Caco-2 (cell line): ENCODE data around the gene CASP7. TPM values are rescaled to one million over a fixed set of nuclear protein-coding genes. Genes with fewer than 3 reads are reported as not detected.

Experiments used
- BruUV-seq: library from RNA; stranded (reverse); fragments of 400-500 nt; replicated peaks from 2 replicates; lab custom pipeline; 2021; lab: Mats Ljungman, UMichigan
- CTCF ChIA-PET: fragments of 300-600 bp; sonication (Branson Sonifier 250); formaldehyde crosslinking; loops from one replicate; lab custom pipeline; 2022; ENCODE audit warnings: antibody characterized with exemption; lab: Charles Lee
- POLR2A ChIA-PET: fragments of 300-600 bp; sonication (Branson Sonifier 250); formaldehyde crosslinking; loops from one replicate; lab custom pipeline; 2022; ENCODE audit warnings: antibody characterized with exemption; lab: Charles Lee
- DNase-seq, 2 experiments: peaks; one replicate each; pipeline versions ENCODE4 v3.0.0 to v3.0.0-alpha.2; 2020 to 2022
- H3K27me3 ChIP-seq: replicated peaks from 2 replicates; pipeline ENCODE4 v1.6.0; 2011; ENCODE audit warnings: low read length; ENCODE audit not compliant: control insufficient read depth, insufficient read depth
- H3K36me3 ChIP-seq: 2 replicates; pipeline ENCODE4 v1.5.1; 2011; ENCODE audit warnings: low read length; ENCODE audit not compliant: control insufficient read depth, insufficient read depth
- H3K4me1 ChIP-seq: fragments of 250-450 bp; sonication (Bioruptor Pico); 2 replicates; pipeline ENCODE4 v1.5.1; 2020; ENCODE audit warnings: mild to moderate bottlenecking
- H3K4me3 ChIP-seq: 2 replicates; pipeline ENCODE4 v1.5.1; 2011; ENCODE audit warnings: low read depth, mild to moderate bottlenecking, control low read depth, low read length
- H3K9me3 ChIP-seq: fragments of 250-450 bp; sonication (Bioruptor Pico); 2 replicates; pipeline ENCODE4 v1.5.1; 2020; ENCODE audit warnings: mild to moderate bottlenecking, moderate library complexity
- H3K27ac Mint-ChIP-seq: one replicate; pipeline ENCODE4 v1.8.0; 2022; ENCODE audit warnings: mixed read lengths; ENCODE audit not compliant: unreplicated experiment
- H3K27me3 Mint-ChIP-seq: one replicate; pipeline ENCODE4 v1.8.0; 2022; ENCODE audit warnings: mixed read lengths; ENCODE audit not compliant: insufficient read depth, unreplicated experiment
- H3K36me3 Mint-ChIP-seq: one replicate; pipeline ENCODE4 v1.8.0; 2022; ENCODE audit warnings: mild to moderate bottlenecking, mixed read lengths; ENCODE audit not compliant: insufficient read depth, unreplicated experiment
- H3K4me1 Mint-ChIP-seq: one replicate; pipeline ENCODE4 v1.8.0; 2022; ENCODE audit warnings: low read depth, mixed read lengths; ENCODE audit not compliant: unreplicated experiment
- H3K4me3 Mint-ChIP-seq: one replicate; pipeline ENCODE4 v1.8.0; 2022; ENCODE audit warnings: mild to moderate bottlenecking, moderate library complexity, mixed read lengths; ENCODE audit not compliant: unreplicated experiment
- H3K9me3 Mint-ChIP-seq: one replicate; pipeline ENCODE4 v1.8.0; 2022; ENCODE audit warnings: mixed read lengths; ENCODE audit not compliant: unreplicated experiment
- intact Hi-C: fragments of 100-400 bp; cut with micrococcal nuclease; formaldehyde crosslinking; loops from one replicate; pipeline ENCODE4 v1.10.0; 2022; ENCODE audit not compliant: unreplicated experiment
- total RNA-seq: library from RNA; stranded (reverse); gene quantifications from 2 replicates; pipeline ENCODE4 v1.2.3, GENCODE V29; 2022
- TF ChIP-seq, protein P1 (sequence below), 2 experiments: fragments of 200-600 bp in 1 of 2; IDR thresholded peaks; 1 replicate in 1 of 2; 2 replicates in 1 of 2; pipeline versions ENCODE4 v1.5.1 to v1.8.0; 2011 to 2022; ENCODE audit warnings: antibody characterized with exemption in 1 of 2, control low read depth in 1 of 2, inconsistent platforms in 1 of 2, low read depth in 1 of 2, low read length in 1 of 2, mild to moderate bottlenecking in 1 of 2, moderate library complexity in 1 of 2; ENCODE audit not compliant: insufficient read depth in 1 of 2, severe bottlenecking in 1 of 2, unreplicated experiment in 1 of 2

Gene CASP7
- total RNA-seq, 1 experiment from 2014 or later, result 23.9 TPM

DNA sequence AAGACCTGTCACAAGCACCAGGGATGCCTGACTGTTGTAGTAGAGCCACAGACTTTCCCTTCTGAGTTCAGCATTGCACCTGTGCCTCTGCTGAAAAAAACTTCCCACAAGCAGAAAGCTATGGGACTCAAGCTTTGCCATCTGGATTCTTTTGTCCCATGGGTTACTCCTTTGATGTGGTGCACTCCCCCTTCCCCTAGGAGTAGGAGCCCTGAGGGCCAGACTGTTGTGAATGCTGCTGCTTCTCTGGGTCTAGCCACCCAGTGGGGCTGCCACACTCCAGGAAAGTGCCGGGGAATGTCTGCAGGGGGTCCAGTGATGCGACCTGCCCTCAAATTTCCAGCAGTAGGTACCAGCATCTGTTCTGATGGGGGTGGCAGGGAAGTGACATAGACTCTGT is 11.7 kb downstream of the CASP7 start:
- no peak for DNase-seq
- no peaks in the 10 kb centered on the region for H3K27me3 ChIP-seq
- peaks cover 31% of the 10 kb centered on the region for H3K9me3 Mint-ChIP-seq
- no peaks in the 10 kb centered on the region for H3K4me1 ChIP-seq
- no peak overlapping the region for H3K4me3 ChIP-seq
- no peaks in the 10 kb centered on the region for H3K27me3 Mint-ChIP-seq
- BruUV-seq, result no TSS peak
- H3K36me3 ChIP-seq, result no peaks in the 10 kb centered on the region; the same call in 1 of the 2 replicates
- no peaks in the 10 kb centered on the region for H3K4me1 Mint-ChIP-seq
- H3K4me3 Mint-ChIP-seq, result no peak overlapping the region
- intact Hi-C loops, result no loop called here
- POLR2A ChIA-PET, result no interaction called here
- TF ChIP-seq, protein P1, sequence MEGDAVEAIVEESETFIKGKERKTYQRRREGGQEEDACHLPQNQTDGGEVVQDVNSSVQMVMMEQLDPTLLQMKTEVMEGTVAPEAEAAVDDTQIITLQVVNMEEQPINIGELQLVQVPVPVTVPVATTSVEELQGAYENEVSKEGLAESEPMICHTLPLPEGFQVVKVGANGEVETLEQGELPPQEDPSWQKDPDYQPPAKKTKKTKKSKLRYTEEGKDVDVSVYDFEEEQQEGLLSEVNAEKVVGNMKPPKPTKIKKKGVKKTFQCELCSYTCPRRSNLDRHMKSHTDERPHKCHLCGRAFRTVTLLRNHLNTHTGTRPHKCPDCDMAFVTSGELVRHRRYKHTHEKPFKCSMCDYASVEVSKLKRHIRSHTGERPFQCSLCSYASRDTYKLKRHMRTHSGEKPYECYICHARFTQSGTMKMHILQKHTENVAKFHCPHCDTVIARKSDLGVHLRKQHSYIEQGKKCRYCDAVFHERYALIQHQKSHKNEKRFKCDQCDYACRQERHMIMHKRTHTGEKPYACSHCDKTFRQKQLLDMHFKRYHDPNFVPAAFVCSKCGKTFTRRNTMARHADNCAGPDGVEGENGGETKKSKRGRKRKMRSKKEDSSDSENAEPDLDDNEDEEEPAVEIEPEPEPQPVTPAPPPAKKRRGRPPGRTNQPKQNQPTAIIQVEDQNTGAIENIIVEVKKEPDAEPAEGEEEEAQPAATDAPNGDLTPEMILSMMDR (IDR thresholded peaks at IDR 0.05; ENCODE audit: insufficient read depth in 1 of 2, low read depth in 1 of 2, low read length in 1 of 2, severe bottlenecking in 1 of 2, unreplicated experiment in 1 of 2), result no peak
- H3K27ac Mint-ChIP-seq, result no peak overlapping the region
- H3K9me3 ChIP-seq, result peaks cover 4% of the 10 kb centered on the region; the same call in 1 of the 2 replicates
- CTCF ChIA-PET, result no interaction called here
- H3K36me3 Mint-ChIP-seq, result peaks cover 11% of the 10 kb centered on the region

DNA sequence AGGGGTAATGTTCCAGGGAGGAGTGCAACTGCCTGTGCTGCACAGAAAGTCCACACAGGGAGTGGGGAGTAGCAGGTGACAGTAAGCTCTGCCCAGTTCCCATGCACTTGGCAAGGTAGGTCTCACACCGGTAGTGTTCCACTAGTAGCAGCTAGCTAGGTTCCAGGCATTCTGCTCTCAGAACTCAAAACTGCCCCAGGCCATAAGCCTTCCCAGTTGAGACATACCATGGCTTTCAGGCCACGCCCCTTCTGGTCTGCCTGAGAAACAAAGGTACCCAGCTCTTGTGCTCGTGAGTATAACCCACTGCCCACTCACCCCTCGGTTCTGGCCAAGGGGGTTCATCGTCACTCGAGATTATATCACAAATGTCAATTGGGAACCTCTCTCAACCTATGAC is 12.6 kb downstream of the CASP7 start:
- no peak overlapping the region for H3K4me3 ChIP-seq
- no peak for DNase-seq
- TF ChIP-seq, protein P1 (IDR thresholded peaks at IDR 0.05; ENCODE audit: insufficient read depth in 1 of 2, low read depth in 1 of 2, low read length in 1 of 2, severe bottlenecking in 1 of 2, unreplicated experiment in 1 of 2), result no peak
- BruUV-seq, result no TSS peak
- H3K9me3 ChIP-seq, result peaks cover 4% of the 10 kb centered on the region; the same call in 1 of the 2 replicates
- H3K36me3 Mint-ChIP-seq, result peaks cover 11% of the 10 kb centered on the region
- H3K4me1 Mint-ChIP-seq, result no peaks in the 10 kb centered on the region
- H3K9me3 Mint-ChIP-seq, result peaks cover 25% of the 10 kb centered on the region
- no peaks in the 10 kb centered on the region for H3K27me3 Mint-ChIP-seq
- intact Hi-C loops, result no loop called here
- POLR2A ChIA-PET, result no interaction called here
- no peaks in the 10 kb centered on the region; the same call in 1 of the 2 replicates for H3K36me3 ChIP-seq
- no peak overlapping the region for H3K27ac Mint-ChIP-seq
- H3K4me1 ChIP-seq, result no peaks in the 10 kb centered on the region
- no peaks in the 10 kb centered on the region for H3K27me3 ChIP-seq
- CTCF ChIA-PET, result interaction anchor here (0.6 kb wide), 1 partner anchor 13 kb away, joined by 3 read pairs; no protein-coding TSS in a partner anchor
- H3K4me3 Mint-ChIP-seq, result no peak overlapping the region

DNA sequence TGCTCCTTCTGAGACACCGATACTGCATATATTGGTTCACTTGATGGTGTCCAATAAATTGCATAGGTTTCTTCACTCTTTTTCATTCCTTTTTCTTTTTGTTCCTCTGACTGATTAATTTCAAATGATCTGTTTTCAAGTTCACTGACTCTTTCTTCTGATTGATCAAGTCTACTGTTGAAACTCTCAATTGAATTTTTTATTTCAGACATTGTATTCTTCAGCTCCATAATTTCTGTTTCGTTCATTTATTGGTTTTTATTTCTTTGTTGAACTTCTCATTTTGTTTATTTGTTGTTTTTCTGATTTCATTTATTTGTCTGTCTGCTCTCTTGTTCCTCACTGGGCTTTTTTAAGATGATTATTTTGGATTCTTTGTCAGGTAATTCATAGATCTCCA is 13.6 kb downstream of the CASP7 start:
- H3K4me3 Mint-ChIP-seq, result no peak overlapping the region
- no peak overlapping the region for H3K27ac Mint-ChIP-seq
- no peaks in the 10 kb centered on the region for H3K27me3 Mint-ChIP-seq
- intact Hi-C loops, result no loop called here
- no peaks in the 10 kb centered on the region; the same call in 1 of the 2 replicates for H3K36me3 ChIP-seq
- no peaks in the 10 kb centered on the region for H3K27me3 ChIP-seq
- H3K4me1 Mint-ChIP-seq, result no peaks in the 10 kb centered on the region
- no peaks in the 10 kb centered on the region for H3K4me1 ChIP-seq
- H3K4me3 ChIP-seq, result no peak overlapping the region
- ChIA-PET CTCF (interaction anchor here (1.1 kb wide), 1 partner anchor 14 kb away, joined by 4 read pairs; no protein-coding TSS in a partner anchor), POLR2A (no interaction called here)
- H3K9me3 Mint-ChIP-seq, result peaks cover 19% of the 10 kb centered on the region
- no TSS peak for BruUV-seq
- H3K9me3 ChIP-seq, result peaks cover 4% of the 10 kb centered on the region; the same call in 1 of the 2 replicates
- TF ChIP-seq, protein P1 (IDR thresholded peaks at IDR 0.05; ENCODE audit: insufficient read depth in 1 of 2, low read depth in 1 of 2, low read length in 1 of 2, severe bottlenecking in 1 of 2, unreplicated experiment in 1 of 2), result no peak
- no peak for DNase-seq
- peaks cover 13% of the 10 kb centered on the region for H3K36me3 Mint-ChIP-seq
